ENCODE data around the gene PINK1.
"Not testable (repeated sequence)": the region's sequence is repeated elsewhere in the genome, so short reads cannot be mapped to it uniquely, and the experiment has no call there.

Gene PINK1

DNA sequence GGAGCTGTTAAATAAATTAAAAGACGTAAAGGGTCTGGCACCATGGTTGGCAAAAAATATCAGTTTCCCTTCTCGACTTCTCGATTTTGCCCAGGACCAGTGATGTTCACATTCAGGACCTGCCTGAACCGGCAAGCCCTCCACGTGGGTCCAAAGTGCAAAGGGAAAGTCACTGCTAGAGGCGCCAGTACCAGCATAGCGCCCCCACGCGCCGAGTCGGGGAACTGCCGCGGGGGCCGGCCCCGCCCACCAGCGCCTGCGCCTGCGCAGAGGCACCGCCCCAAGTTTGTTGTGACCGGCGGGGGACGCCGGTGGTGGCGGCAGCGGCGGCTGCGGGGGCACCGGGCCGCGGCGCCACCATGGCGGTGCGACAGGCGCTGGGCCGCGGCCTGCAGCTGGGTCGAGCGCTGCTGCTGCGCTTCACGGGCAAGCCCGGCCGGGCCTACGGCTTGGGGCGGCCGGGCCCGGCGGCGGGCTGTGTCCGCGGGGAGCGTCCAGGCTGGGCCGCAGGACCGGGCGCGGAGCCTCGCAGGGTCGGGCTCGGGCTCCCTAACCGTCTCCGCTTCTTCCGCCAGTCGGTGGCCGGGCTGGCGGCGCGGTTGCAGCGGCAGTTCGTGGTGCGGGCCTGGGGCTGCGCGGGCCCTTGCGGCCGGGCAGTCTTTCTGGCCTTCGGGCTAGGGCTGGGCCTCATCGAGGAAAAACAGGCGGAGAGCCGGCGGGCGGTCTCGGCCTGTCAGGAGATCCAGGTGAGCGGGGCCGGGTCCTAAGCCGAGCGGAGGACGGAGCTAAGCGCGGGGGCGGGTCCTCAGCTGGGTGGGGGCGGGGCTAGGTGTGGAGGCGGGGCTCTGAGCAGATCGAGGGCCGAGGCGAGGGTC lies at the start of gene PINK1:
PINK1 (plus strand) TSS at position 269 of the 875 bp plus-strand sequence; CDS start at position 360, 91 bp downstream.
- DNase-seq: peak; percentile 65

DNA sequence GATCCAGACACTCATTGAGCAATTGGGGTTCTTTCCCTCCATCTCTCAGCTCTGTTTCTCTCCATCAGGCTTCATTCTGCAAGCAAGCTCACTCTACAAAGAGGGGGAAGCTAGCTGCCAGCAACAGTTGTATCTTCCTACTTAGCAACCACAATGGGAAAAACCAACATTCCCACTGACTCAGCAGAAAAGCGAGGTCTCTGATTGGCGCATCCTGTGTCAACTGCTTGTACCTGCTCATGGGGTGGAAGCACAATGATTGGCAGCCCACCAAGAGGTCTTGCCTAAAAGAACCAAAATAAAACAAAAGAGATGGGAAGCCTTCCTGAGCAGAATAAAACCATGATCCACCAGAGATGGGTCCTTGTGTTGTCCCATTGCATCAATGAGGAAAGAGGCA lies 48.4 kb upstream of the PINK1 start:
- no peak for DNase-seq

DNA sequence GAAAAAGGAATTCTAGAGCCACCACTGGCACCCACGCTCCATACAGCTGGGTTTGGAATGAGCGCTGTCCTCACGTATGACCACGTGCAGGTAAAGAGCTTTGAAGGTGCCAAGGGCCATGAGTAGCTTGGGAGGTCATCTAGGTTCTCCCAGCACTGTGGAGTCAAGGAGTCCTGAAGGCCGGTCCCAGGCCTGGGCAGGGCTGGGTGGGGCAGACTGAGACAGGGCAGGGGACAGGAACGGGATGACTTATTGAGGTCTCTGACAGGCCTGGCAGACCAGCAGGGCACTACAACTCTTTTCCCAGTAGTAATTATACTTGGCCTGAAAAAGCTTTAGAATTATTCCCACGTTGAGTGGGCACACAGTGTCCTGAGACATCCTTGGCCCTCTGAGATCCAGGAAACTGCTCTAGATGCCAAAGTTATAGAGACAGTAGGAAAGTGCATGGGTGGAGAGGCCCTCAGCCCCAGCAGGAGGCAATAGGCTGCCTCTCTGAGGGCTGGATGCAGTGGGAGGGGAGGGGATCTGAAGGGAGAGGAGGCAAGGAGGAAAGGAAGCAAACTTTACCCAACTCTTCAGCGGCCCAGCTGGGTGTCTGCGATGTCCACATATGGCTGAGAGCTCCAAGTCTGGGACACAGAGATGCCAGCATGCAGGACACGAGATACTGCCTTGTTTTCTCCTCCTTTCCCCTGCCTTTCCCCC lies 46.2 kb upstream of the PINK1 start:
- no peak for DNase-seq

- no peak for DNase-seq
Measured at GRCh38 chr1:20587661-20588053, 45.6 kb upstream of the PINK1 start.

GRCh38 chr1:20588634-20589225 lies 44.5 kb upstream of the PINK1 start, which contains the start of gene CDA:
Gene CDA (plus strand): TSS chr1:20589097. CDS start chr1:20589130, 33 bp downstream.
- DNase-seq: no peak

DNA sequence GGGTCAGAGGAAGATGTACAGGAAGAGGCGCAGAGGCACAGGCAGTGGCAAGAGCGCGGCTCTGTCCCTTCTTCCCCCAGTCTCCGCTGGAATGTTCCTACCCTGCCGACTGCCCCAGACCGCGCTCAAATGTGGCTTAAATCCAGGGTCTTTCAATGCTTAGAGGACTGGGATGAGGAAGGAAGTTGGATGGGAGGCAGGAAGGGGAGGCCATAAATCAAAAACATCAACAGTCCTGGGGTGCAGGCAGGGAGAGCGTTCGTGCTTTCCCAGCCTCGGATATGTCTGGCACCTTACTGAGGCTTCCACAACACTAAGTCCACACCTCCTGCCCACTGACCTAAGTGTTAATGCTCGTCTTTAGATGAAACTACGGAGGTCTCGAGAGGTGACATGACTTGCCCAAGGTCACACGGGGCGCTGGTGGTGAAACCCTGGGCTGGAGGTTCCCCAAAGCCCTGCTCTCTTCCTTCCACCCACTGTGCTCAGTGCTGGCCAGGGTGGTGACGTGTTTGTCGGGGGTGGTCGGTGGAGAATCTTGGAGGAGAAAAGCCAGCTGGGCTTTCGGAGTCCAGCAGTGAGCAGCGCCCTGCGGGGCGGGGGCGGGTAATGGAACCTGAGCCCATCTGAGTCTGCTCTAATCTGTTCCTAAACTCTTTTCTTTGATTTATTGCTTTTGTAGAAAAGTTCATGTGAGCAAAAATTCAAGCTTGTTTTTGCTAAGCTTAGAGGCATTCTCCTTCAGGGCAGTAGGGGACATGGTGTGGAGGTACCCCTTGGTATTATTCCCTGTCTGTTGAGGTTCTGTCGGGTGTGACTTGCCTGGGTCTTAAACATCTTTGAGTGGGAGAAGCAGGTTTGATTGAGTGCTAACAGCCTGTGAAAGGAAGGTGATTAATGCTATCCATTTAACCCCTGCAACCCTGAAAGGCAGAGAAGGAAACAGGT lies 43.7 kb upstream of the PINK1 start:
- DNase-seq: no peak

DNA sequence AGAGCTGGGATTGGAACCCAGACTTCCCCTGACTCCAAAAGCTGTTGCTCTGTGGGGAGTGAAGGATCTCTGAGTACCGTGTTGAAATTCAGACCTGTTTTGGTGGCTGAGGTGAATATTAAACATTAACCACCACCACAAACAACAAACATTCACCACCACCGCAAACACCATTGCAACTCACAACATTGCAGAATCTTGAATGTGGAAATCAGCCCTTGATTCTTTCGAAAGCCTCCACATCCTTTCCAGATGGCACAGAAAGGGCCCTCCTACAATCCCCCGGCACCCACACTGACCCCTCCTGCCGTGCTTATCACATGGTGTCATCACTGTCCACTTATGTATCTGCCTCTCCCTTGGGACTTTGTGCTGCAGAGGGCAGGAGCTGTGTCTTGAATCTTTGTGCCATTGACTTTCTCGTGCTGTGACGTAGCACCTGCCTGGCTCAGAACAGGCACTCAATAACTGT lies 42.9 kb upstream of the PINK1 start:
- DNase-seq: no peak

GRCh38 chr1:20593756-20594155 lies 39.5 kb upstream of the PINK1 start:
- DNase-seq: no peak

- DNase-seq: no peak
Measured at GRCh38 chr1:20594746-20595145, 38.5 kb upstream of the PINK1 start.

DNA sequence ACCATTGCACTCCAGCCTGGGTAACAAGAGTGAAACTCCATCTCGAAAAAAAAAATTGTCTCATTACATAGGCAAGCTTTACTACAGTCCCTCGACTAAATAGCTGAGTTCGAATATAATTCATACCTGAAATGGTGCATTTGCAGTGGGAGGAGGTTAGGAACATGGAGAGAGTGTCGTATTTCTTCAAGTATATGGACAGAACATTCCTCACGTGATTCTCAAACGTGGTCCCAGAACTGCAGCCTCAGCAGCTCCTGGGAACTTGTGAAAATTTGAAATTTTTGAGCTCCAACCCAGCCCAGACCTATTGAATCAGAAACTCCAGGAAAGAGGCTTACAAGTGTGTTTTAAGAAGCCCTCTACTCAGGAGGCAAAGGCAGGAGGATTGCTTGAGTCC lies 37.2 kb upstream of the PINK1 start:
- no peak for DNase-seq

DNA sequence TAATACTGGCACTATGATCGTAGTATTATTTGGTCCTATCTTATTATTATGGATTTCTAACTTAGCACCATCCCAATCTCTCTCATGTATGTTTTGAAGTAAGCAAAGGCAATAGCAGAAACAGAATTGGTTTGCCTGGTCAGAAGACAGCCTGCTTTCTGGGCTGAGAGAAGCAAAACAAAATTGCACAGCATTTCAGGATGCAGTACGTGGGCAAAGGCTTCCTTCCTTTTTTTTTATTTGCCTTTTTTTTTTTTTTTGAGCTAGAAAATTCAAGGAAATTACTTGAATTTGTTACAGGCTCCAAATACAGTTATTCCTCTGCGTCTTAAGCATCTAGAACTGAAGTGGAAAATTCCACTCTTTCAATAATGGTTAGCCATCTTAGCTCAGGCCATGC lies 35.6 kb upstream of the PINK1 start:
- DNase-seq: no peak

- no peak for DNase-seq
Measured at GRCh38 chr1:20600156-20600555, 33.1 kb upstream of the PINK1 start.

- no peak for DNase-seq
Measured at GRCh38 chr1:20601129-20601825, 32.0 kb upstream of the PINK1 start.

GRCh38 chr1:20602851-20603450 lies 30.3 kb upstream of the PINK1 start:
- no peak for DNase-seq

DNA sequence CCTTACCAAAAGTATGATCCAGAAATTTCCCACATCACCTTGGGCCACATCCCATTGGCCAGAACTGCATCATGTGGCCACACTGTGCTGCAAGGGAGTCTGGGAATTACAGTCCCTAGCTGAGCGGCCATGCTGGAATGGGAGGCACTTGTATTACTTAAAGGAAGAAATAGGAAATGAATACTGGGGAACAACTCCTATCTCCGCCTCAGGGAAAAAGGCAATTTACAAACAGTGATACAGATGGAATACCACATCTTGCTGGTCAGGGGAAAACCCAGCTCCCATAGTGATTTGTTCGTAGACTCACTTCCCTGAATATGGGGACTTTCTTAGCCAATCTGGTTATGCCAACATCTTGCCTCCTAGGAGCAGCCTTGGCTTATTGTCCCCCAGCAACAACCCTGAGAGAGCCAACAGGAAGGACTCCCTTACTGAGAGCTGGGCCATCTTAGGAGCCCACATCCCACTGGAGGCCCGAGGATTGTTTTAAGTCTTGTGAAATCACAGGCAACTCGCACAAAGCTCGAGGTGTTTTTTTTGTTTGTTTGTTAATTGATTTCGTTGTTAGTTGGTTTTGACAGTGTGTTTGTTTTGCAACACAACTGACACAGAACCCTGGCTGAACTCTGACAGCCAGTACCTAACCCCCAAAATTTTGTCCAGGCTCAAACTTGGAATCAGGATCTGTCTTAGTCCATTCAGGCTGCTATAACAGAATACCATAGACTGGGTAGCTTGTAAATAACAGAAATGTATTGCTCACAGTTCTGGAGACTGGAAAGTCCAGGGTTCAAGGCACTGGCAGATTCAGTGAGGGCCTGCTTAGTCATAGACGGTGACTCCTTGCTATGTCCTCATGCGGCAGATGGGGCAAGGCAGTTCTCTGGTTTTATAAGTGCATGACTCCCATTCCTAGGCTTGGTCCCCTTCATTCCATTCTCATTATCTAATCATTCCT lies 29.5 kb upstream of the PINK1 start:
- no peak for DNase-seq

- DNase-seq: no peak
Measured at GRCh38 chr1:20604678-20605077, 28.6 kb upstream of the PINK1 start.

DNA sequence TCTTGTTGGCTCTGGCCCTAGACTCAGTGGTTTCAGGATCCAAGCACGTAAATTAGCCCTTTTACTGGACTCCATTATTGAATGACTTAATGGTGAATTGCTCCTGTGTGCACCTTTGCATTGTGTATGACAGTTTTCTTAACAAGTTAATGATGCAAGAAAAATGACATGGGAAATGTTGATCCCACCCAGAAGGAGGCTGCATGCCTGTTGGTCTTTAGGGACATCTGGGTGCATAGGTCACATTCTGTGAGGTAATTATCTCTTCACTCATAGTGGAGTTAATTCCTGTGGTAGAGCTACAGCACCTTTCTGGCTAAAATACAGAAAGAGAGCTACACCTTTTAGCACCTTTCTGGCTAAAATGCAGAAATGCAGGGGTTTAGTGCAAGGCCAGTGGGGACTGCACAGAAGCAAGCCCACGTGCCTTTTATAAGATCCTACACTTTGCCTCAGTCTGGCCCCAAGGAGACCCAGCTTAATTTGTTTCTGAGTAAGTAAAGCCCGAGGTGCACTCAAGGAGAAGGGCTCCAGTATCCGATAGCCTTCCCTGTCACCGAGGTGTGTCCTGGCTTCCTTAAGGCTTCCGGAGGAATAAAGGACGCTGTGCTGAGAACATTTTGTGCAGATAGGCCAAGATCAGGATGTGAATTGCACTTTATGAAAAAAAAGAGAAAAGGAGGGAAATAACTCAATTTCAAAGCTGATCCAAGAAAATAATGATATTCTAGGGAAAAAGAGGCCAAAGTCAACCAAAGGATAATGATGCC lies 26.3 kb upstream of the PINK1 start:
- DNase-seq: not testable (repeated sequence)

DNA sequence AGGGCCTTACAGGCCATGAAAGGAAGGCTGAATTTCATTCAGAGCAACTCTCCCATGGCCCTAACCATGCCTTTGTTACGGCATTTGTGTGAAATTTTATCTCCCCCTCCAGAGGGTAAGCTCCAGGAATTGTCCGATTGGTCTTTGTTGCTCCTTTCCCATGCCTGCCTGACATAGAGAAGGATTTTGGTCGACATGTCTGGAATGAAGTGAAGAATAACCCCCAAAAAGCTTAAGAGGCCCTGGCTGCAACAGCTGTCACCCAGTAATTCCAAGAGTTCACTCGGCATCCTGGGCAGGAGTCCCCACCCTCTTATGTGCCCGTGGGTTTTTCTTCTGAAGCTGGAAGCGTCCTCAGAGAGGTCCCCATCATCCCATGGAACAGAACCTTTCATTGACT lies 23.7 kb upstream of the PINK1 start:
- no peak for DNase-seq

- no peak for DNase-seq
Measured at GRCh38 chr1:20610970-20611369, 22.3 kb upstream of the PINK1 start.

Measured in midbrain (tissue), 1 donor.